ENCODE results near the gene ZSCAN1.

The ZSCAN1 gene

DNA sequence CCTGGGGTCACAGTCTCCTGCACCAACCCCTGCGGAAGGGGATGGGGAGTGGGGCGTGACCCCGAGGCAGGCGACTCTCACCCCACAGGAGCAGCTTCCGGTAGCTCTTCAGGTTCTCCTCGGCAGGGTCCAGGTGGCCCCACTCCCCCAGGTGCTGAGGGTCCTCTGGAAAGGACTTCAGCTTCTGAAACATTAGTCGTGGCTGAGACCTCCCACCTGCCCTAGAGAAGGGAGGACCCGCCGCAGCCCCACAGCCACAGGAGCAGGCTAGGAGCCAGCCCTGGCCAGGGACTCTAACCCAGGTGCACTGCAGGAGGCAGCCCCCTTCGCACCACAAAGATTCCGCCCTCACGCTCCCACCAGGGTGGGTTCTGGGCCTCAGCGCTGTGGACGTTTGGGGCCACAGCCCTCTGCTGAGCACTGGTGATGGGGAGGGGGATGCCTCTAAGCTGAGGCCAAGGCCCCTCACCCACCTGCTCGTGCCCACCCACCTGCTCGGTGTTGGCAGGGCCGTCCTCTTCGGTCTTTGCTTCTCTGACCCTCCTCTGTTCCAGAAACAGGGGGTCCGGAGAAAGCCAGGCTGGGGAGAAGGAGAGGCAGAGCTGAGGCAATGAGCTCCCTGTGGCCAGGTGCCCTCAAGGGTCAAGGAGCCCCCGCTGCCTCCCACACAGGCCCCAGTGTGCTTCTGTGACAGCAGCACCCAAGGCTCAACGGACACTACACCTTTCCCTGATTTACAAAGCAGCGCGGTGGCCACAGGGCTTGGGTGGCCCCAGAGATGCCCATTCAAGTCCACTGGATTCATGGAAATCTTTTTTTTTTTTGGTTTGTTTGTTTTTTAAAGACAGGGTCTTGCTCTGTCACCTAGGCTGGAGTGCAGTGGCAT, 53.2 kb downstream of the ZSCAN1 start:
- no CpG with 5 or more reads among the region's 23 CpGs for WGBS (ENCODE audit: extremely low coverage, insufficient coverage, low lambda C conversion rate)
- no peak overlapping the region for H3K4me3 ChIP-seq (ENCODE audit: low read length)

GRCh38 chr19:58088521-58089052, 54.8 kb downstream of the ZSCAN1 start:
- H3K36me3 ChIP-seq (ENCODE audit: control insufficient read depth, insufficient read depth, low read length), result no peaks in the 10 kb centered on the region
- no peak overlapping the region for H4K5ac ChIP-seq (ENCODE audit: low read length)
- H2BK5ac ChIP-seq (ENCODE audit: low read length), result no peak overlapping the region
- H2BK120ac ChIP-seq (ENCODE audit: low read depth, low read length), result no peak overlapping the region
- H3K4me2 ChIP-seq (ENCODE audit: low read length), result no peak overlapping the region
- H3K9ac ChIP-seq (ENCODE audit: low read length), result no peak overlapping the region
- H3K27ac ChIP-seq (ENCODE audit: low read depth, low read length), result no peak overlapping the region
- no peak overlapping the region for H3K56ac ChIP-seq (ENCODE audit: low read length)
- no peak overlapping the region for H3K4me3 ChIP-seq (ENCODE audit: low read length)
- no CpG with 5 or more reads among the region's 13 CpGs for WGBS (ENCODE audit: extremely low coverage, insufficient coverage, low lambda C conversion rate)
- H3K4me1 ChIP-seq (ENCODE audit: control insufficient read depth, low read depth, low read length), result no peaks in the 10 kb centered on the region
- no peaks in the 10 kb centered on the region for H3K79me2 ChIP-seq (ENCODE audit: control insufficient read depth, insufficient read depth, low read length)
- H3K79me1 ChIP-seq (ENCODE audit: low read length), result no peaks in the 10 kb centered on the region
- H3K4ac ChIP-seq (ENCODE audit: low read depth, low read length), result no peak overlapping the region
- H2BK15ac ChIP-seq (replicated peaks; ENCODE audit: low read depth), result no peak overlapping the region
- no peak overlapping the region for H3K18ac ChIP-seq (ENCODE audit: low read length)
- no peak overlapping the region for H4K8ac ChIP-seq (ENCODE audit: low read depth, low read length)
- DNase-seq, result no peak
- no peak overlapping the region for H3K23ac ChIP-seq (ENCODE audit: low read length)
- H3K27me3 ChIP-seq (ENCODE audit: insufficient read depth, low read length, poor library complexity), result no peaks in the 10 kb centered on the region
- H2AK5ac ChIP-seq (ENCODE audit: low read length), result no peak overlapping the region

More for the DNA sequence above, 53.2 kb downstream of the ZSCAN1 start:
- no peak overlapping the region for H2AK5ac ChIP-seq (ENCODE audit: low read length)
- no peak overlapping the region for H4K5ac ChIP-seq (ENCODE audit: low read length)
- no peak overlapping the region for H2BK120ac ChIP-seq (ENCODE audit: low read depth, low read length)
- no peak overlapping the region for H3K23ac ChIP-seq (ENCODE audit: low read length)
- no peak overlapping the region for H3K56ac ChIP-seq (ENCODE audit: low read length)
- no peak overlapping the region for H3K4ac ChIP-seq (ENCODE audit: low read depth, low read length)
- H3K79me2 ChIP-seq (ENCODE audit: control insufficient read depth, insufficient read depth, low read length), result no peaks in the 10 kb centered on the region
- no peak for DNase-seq
- H3K79me1 ChIP-seq (ENCODE audit: low read length), result no peaks in the 10 kb centered on the region
- no peak overlapping the region for H3K18ac ChIP-seq (ENCODE audit: low read length)
- H3K4me1 ChIP-seq (ENCODE audit: control insufficient read depth, low read depth, low read length), result no peaks in the 10 kb centered on the region
- no peak overlapping the region for H3K9ac ChIP-seq (ENCODE audit: low read length)
- H4K8ac ChIP-seq (ENCODE audit: low read depth, low read length), result no peak overlapping the region
- no peak overlapping the region for H2BK15ac ChIP-seq (replicated peaks; ENCODE audit: low read depth)
- no peak overlapping the region for H3K4me2 ChIP-seq (ENCODE audit: low read length)
- no peak overlapping the region for H3K27ac ChIP-seq (ENCODE audit: low read depth, low read length)
- H2BK5ac ChIP-seq (ENCODE audit: low read length), result no peak overlapping the region
- no peaks in the 10 kb centered on the region for H3K27me3 ChIP-seq (ENCODE audit: insufficient read depth, low read length, poor library complexity)
- H3K36me3 ChIP-seq (ENCODE audit: control insufficient read depth, insufficient read depth, low read length), result no peaks in the 10 kb centered on the region

DNA sequence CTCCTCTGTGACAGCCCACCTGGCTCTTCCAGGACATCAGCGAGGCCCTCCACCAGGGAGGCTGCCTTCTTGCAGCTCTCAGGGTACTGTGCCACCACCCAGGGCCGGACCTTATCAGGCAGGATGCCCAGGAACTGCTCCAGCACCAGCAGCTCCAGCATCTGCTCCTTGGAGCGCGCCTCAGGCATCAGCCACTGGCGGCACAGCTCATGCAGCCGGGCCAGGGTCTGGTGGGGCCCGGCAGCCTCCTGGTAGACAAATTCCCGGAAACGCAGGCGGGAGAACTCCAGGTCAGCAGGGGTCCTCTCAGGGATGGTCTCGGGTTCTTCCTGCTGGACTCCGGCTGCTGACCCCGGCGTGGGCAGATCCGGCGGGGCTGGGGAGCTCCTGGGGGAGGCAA, 56.0 kb downstream of the ZSCAN1 start:
- Histone ChIP-seq H2BK120ac (ENCODE audit: low read depth, low read length) (no peak overlapping the region), H3K9ac (ENCODE audit: low read length) (no peak overlapping the region), H3K27ac (ENCODE audit: low read depth, low read length) (no peak overlapping the region), H3K79me2 (ENCODE audit: control insufficient read depth, insufficient read depth, low read length) (no peaks in the 10 kb centered on the region), H4K8ac (ENCODE audit: low read depth, low read length) (no peak overlapping the region), H4K5ac (ENCODE audit: low read length) (no peak overlapping the region), H3K4me3 (ENCODE audit: low read length) (no peak overlapping the region), H2BK5ac (ENCODE audit: low read length) (no peak overlapping the region), H2BK15ac (replicated peaks; ENCODE audit: low read depth) (no peak overlapping the region), H3K18ac (ENCODE audit: low read length) (no peak overlapping the region), H2AK5ac (ENCODE audit: low read length) (no peak overlapping the region), H3K79me1 (ENCODE audit: low read length) (no peaks in the 10 kb centered on the region), H3K27me3 (ENCODE audit: insufficient read depth, low read length, poor library complexity) (no peaks in the 10 kb centered on the region), H3K4me2 (ENCODE audit: low read length) (no peak overlapping the region), H3K36me3 (ENCODE audit: control insufficient read depth, insufficient read depth, low read length) (no peaks in the 10 kb centered on the region), H3K4ac (ENCODE audit: low read depth, low read length) (no peak overlapping the region), H3K56ac (ENCODE audit: low read length) (no peak overlapping the region), H3K23ac (ENCODE audit: low read length) (no peak overlapping the region), H3K4me1 (ENCODE audit: control insufficient read depth, low read depth, low read length) (no peaks in the 10 kb centered on the region)
- no CpG with 5 or more reads among the region's 16 CpGs for WGBS (ENCODE audit: extremely low coverage, insufficient coverage, low lambda C conversion rate)
- DNase-seq, result no peak

DNA sequence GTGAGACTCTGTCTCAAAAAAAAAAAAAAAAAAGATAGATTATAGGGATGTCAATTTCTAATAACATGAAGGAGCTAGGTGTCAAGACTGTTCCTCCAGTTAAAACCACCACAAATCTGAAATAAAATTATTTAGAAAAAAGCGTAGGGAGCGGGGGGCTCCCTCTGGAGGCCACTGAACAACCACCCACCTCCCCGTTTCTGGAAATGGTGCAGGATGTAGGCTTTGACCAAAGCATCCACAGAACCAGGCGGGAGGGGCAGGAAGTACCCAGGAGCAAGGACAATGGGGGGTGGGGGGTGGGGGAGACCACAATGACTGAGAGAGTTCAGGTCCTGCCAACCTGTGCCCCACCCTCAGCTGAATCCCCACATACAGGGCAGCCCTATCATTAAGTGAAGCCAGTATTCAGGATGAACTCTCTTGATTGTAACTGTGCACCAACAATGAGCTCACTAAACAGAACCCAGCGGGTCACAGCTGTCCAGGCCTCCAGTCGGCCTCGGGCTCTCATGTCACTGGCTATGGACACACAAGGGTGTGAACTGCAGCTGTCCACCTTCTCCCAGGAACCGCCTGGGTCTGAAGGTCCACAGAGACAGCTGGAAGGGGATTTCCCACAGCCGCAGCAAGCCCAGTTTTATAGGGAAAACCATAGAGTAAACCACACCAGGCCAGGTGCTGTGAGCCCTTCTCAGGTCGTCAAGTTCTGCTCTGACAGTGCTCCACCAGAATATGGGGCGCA, 57.6 kb downstream of the ZSCAN1 start:
- Histone ChIP-seq H3K79me1 (ENCODE audit: low read length) (no peaks in the 10 kb centered on the region), H3K4me1 (ENCODE audit: control insufficient read depth, low read depth, low read length) (no peaks in the 10 kb centered on the region), H3K4me3 (ENCODE audit: low read length) (no peak overlapping the region), H3K18ac (ENCODE audit: low read length) (no peak overlapping the region), H4K5ac (ENCODE audit: low read length) (no peak overlapping the region), H4K8ac (ENCODE audit: low read depth, low read length) (no peak overlapping the region), H2BK120ac (ENCODE audit: low read depth, low read length) (no peak overlapping the region), H3K27ac (ENCODE audit: low read depth, low read length) (no peak overlapping the region), H3K36me3 (ENCODE audit: control insufficient read depth, insufficient read depth, low read length) (no peaks in the 10 kb centered on the region), H3K79me2 (ENCODE audit: control insufficient read depth, insufficient read depth, low read length) (no peaks in the 10 kb centered on the region), H2AK5ac (ENCODE audit: low read length) (no peak overlapping the region), H3K23ac (ENCODE audit: low read length) (no peak overlapping the region), H3K4me2 (ENCODE audit: low read length) (no peak overlapping the region), H3K56ac (ENCODE audit: low read length) (no peak overlapping the region), H2BK15ac (replicated peaks; ENCODE audit: low read depth) (no peak overlapping the region), H3K4ac (ENCODE audit: low read depth, low read length) (no peak overlapping the region), H3K9ac (ENCODE audit: low read length) (no peak overlapping the region), H3K27me3 (ENCODE audit: insufficient read depth, low read length, poor library complexity) (no peaks in the 10 kb centered on the region), H2BK5ac (ENCODE audit: low read length) (no peak overlapping the region)
- no CpG with 5 or more reads among the region's 11 CpGs for WGBS (ENCODE audit: extremely low coverage, insufficient coverage, low lambda C conversion rate)
- peak; percentile 32 for DNase-seq

- no peak for DNase-seq
- Histone ChIP-seq H3K4ac (ENCODE audit: low read depth, low read length) (no peak overlapping the region), H3K18ac (ENCODE audit: low read length) (no peak overlapping the region), H3K79me1 (ENCODE audit: low read length) (peaks cover 4% of the 10 kb centered on the region), H3K4me2 (ENCODE audit: low read length) (no peak overlapping the region), H3K36me3 (ENCODE audit: control insufficient read depth, insufficient read depth, low read length) (no peaks in the 10 kb centered on the region), H2BK5ac (ENCODE audit: low read length) (no peak overlapping the region), H2BK15ac (replicated peaks; ENCODE audit: low read depth) (no peak overlapping the region), H2BK120ac (ENCODE audit: low read depth, low read length) (no peak overlapping the region), H3K27me3 (ENCODE audit: insufficient read depth, low read length, poor library complexity) (no peaks in the 10 kb centered on the region), H3K23ac (ENCODE audit: low read length) (no peak overlapping the region), H3K56ac (ENCODE audit: low read length) (no peak overlapping the region), H3K4me1 (ENCODE audit: control insufficient read depth, low read depth, low read length) (no peaks in the 10 kb centered on the region), H4K8ac (ENCODE audit: low read depth, low read length) (no peak overlapping the region), H4K5ac (ENCODE audit: low read length) (no peak overlapping the region), H3K27ac (ENCODE audit: low read depth, low read length) (no peak overlapping the region), H3K79me2 (ENCODE audit: control insufficient read depth, insufficient read depth, low read length) (peaks cover 3% of the 10 kb centered on the region), H3K4me3 (ENCODE audit: low read length) (no peak overlapping the region), H2AK5ac (ENCODE audit: low read length) (no peak overlapping the region), H3K9ac (ENCODE audit: low read length) (no peak overlapping the region)
- no CpG with 5 or more reads among the region's 7 CpGs for WGBS (ENCODE audit: extremely low coverage, insufficient coverage, low lambda C conversion rate)
These were observed 59.2 kb downstream of the ZSCAN1 start for GRCh38 chr19:58093071-58093470.
